Coronary artery (tissue), 2 donors: ENCODE results near the gene ANKRD29.
A peak's percentile ranks its signal among the peaks of the same experiment; 100 is the strongest.

Experiments
- DNase-seq: peaks from one replicate; pipeline ENCODE4 v3.0.0-alpha.2; 2017; ENCODE audit warnings: low spot score
- H3K27ac ChIP-seq, 2 donors: fragments of 200-600 bp; sonication (generic); one replicate each; pipeline ENCODE4 v1.5.1; 2016 to 2019
- H3K4me3 ChIP-seq: fragments of 200-600 bp; sonication (generic); 2 replicates; pipeline ENCODE4 v1.5.1; 2016; ENCODE audit warnings: mild to moderate bottlenecking, moderate library complexity
- CTCF ChIP-seq: fragments of 200-600 bp; sonication (generic); IDR thresholded peaks from one replicate; pipeline ENCODE4 v1.5.1; 2019; ENCODE audit warnings: antibody characterized with exemption

The ANKRD29 gene

GRCh38 chr18:23591011-23591410, 71.7 kb downstream of the ANKRD29 start:
- Histone ChIP-seq H3K27ac (no peak overlapping the region), H3K4me3 (no peak overlapping the region)
- no peak for TF ChIP-seq CTCF
- DNase-seq: no peak

GRCh38 chr18:23588836-23589560, 73.7 kb downstream of the ANKRD29 start:
- Histone ChIP-seq H3K27ac (no peak overlapping the region), H3K4me3 (no peak overlapping the region)
- TF ChIP-seq CTCF: no peak
- no peak for DNase-seq

- peak overlapping the region; percentile 94 for H3K4me3 ChIP-seq
- no peak for TF ChIP-seq CTCF
- DNase-seq: no peak
- H3K27ac ChIP-seq: peak overlapping the region; percentile 99 to 100
Observed at GRCh38 chr18:23587220-23587642, 75.5 kb downstream of the ANKRD29 start.

- peak; percentile 89 for TF ChIP-seq CTCF
- peak within 1 kb of the TSS; percentile 99 to 100 for H3K27ac ChIP-seq
- peak within 1 kb of the TSS; percentile 94 for H3K4me3 ChIP-seq
- peak; percentile 97 for DNase-seq
Observed at GRCh38 chr18:23586249-23587196, 76.2 kb downstream of the ANKRD29 start, which contains the start of gene NPC1. Gene NPC1, minus strand, starts transcription at chr18:23586506. Its CDS starts 163 bp downstream, at chr18:23586343.

GRCh38 chr18:23585897-23586248, 76.8 kb downstream of the ANKRD29 start:
- no peak for DNase-seq
- no peak for TF ChIP-seq CTCF
- peak overlapping the region; percentile 94 for H3K4me3 ChIP-seq
- peak overlapping the region; percentile 99 to 100 for H3K27ac ChIP-seq

GRCh38 chr18:23585007-23585871, 77.5 kb downstream of the ANKRD29 start:
- Histone ChIP-seq H3K4me3 (peak overlapping the region; percentile 94), H3K27ac (peak overlapping the region; percentile 99 to 100)
- DNase-seq: no peak
- no peak for TF ChIP-seq CTCF
